Uterus (tissue), 2 donors: ENCODE measurements around the gene LGALS9B.
"Not testable (repeated sequence)": the region's sequence is repeated elsewhere in the genome, so short reads cannot be mapped to it uniquely, and the experiment has no call there.

ENCODE experiments used
- CTCF ChIP-seq, 4 experiments: fragments of 200-600 bp in 2 of 4; fragments of 450-650 bp in 2 of 4; sonication (generic) in 2 of 4; IDR thresholded peaks; one replicate each; pipeline ENCODE4 v1.5.1; 2016 to 2019; ENCODE audit warnings: antibody characterized with exemption in 4 of 4, mild to moderate bottlenecking in 2 of 4, moderate library complexity in 1 of 4
- POLR2A ChIP-seq, 2 donors: fragments of 450-650 bp; IDR thresholded peaks; one replicate each; pipeline ENCODE4 v1.6.1; 2016; ENCODE audit warnings: antibody characterized with exemption in 2 of 2, mild to moderate bottlenecking in 1 of 2, moderate library complexity in 1 of 2

GRCh38 chr17:20446895-20447294 is 20.4 kb downstream of the LGALS9B start:
- TF ChIP-seq CTCF, POLR2A (IDR thresholded peaks at IDR 0.05): not testable (repeated sequence)
